ENCODE results near the gene MCF2L2.

- TF ChIP-seq CTCF (IDR thresholded peaks at IDR 0.05) (no peak), ZFX (IDR thresholded peaks at IDR 0.05; ENCODE audit: borderline replicate concordance) (no peak)
Observed at GRCh38 chr3:183291497-183292031, 136.9 kb downstream of the MCF2L2 start.

All from 22Rv1 (cell line).